Mammary epithelial cell (primary cell): ENCODE results near the gene ARHGDIB.

Experiments used
- CTCF ChIP-seq, 2 donors: IDR thresholded peaks in 1 of 2; conservative IDR thresholded peaks in 1 of 2; 2 replicates each; pipeline ENCODE4 v1.5.1; 2011 to 2012; ENCODE audit warnings: inconsistent platforms in 2 of 2, low read length in 2 of 2, mild to moderate bottlenecking in 2 of 2, control low read depth in 1 of 2, low read depth in 1 of 2; ENCODE audit not compliant: insufficient read depth in 1 of 2; ENCODE audit errors: extremely low read depth in 1 of 2
- EZH2 ChIP-seq: IDR thresholded peaks from 2 replicates; pipeline ENCODE4 v1.6.1; 2012; ENCODE audit warnings: low read length, inconsistent platforms, borderline replicate concordance

GRCh38 chr12:14979468-14979867 is 18.1 kb upstream of the ARHGDIB start:
- no peak for TF ChIP-seq CTCF (conservative IDR thresholded peaks at IDR 0.05 in 1 of 2, IDR thresholded peaks at IDR 0.05 in 1 of 2; ENCODE audit: extremely low read depth in 1 of 2, insufficient read depth in 1 of 2, low read depth in 1 of 2, low read length in 2 of 2)
- no peak for TF ChIP-seq EZH2
